HG03558 (cell line): ENCODE results near the gene AKNA.

Experiments
- ATAC-seq: cut with Tn5 transposase; IDR thresholded peaks from one replicate; pipeline ENCODE4 v1.9.1; 2021; ENCODE audit warnings: moderate number of reproducible peaks; ENCODE audit not compliant: unreplicated experiment; ENCODE audit errors: extremely low read depth

Gene AKNA

GRCh38 chr9:114387680-114388356 lies at the start of gene AKNA:
AKNA (minus strand) TSS chr9:114387982; CDS start chr9:114381333, 6,649 bp downstream.
- ATAC-seq, result no peak

GRCh38 chr9:114437401-114437893 lies 49.7 kb upstream of the AKNA start:
- ATAC-seq, result no peak

- ATAC-seq, result no peak
Measured at GRCh38 chr9:114434878-114435311, 47.1 kb upstream of the AKNA start.

GRCh38 chr9:114433720-114434255 lies 46.0 kb upstream of the AKNA start:
- no peak for ATAC-seq

- no peak for ATAC-seq
Measured at GRCh38 chr9:114433086-114433485, 45.3 kb upstream of the AKNA start.

GRCh38 chr9:114432323-114433067 lies 44.7 kb upstream of the AKNA start:
- no peak for ATAC-seq

- ATAC-seq, result no peak
Measured at GRCh38 chr9:114431770-114432169, 44.0 kb upstream of the AKNA start.

- no peak for ATAC-seq
Measured at GRCh38 chr9:114431003-114431402, 43.2 kb upstream of the AKNA start.

GRCh38 chr9:114430457-114430856 lies 42.7 kb upstream of the AKNA start:
- ATAC-seq, result no peak

- ATAC-seq, result no peak
Measured at GRCh38 chr9:114429488-114429887, 41.7 kb upstream of the AKNA start.

GRCh38 chr9:114428466-114428865 lies 40.7 kb upstream of the AKNA start:
- ATAC-seq, result no peak

GRCh38 chr9:114427644-114428043 lies 39.9 kb upstream of the AKNA start:
- no peak for ATAC-seq

- ATAC-seq, result no peak
Measured at GRCh38 chr9:114426046-114426948, 38.5 kb upstream of the AKNA start.

GRCh38 chr9:114425126-114425525 lies 37.3 kb upstream of the AKNA start:
- ATAC-seq, result no peak

GRCh38 chr9:114424126-114424525 lies 36.3 kb upstream of the AKNA start:
- no peak for ATAC-seq

- ATAC-seq, result no peak
Measured at GRCh38 chr9:114423181-114423580, 35.4 kb upstream of the AKNA start.

GRCh38 chr9:114421147-114421546 lies 33.4 kb upstream of the AKNA start:
- no peak for ATAC-seq

GRCh38 chr9:114419796-114420195 lies 32.0 kb upstream of the AKNA start:
- ATAC-seq, result no peak

- ATAC-seq, result no peak
Measured at GRCh38 chr9:114418053-114418452, 30.3 kb upstream of the AKNA start.

GRCh38 chr9:114417511-114417910 lies 29.7 kb upstream of the AKNA start:
- ATAC-seq, result no peak
